H1 (cell line): ENCODE measurements around the gene THADA.

ENCODE experiments used
- BACH1 ChIP-seq: IDR thresholded peaks from 2 replicates; pipeline ENCODE4 v1.6.1; 2012; ENCODE audit warnings: low read length, improper control_type of control experiment
- CHD2 ChIP-seq: IDR thresholded peaks from 2 replicates; pipeline ENCODE4 v1.6.1; 2012; ENCODE audit warnings: low read length, improper control_type of control experiment
- CREB1 ChIP-seq: IDR thresholded peaks from 2 replicates; pipeline ENCODE4 v1.6.1; 2012; ENCODE audit warnings: inconsistent platforms
- EGR1 ChIP-seq: IDR thresholded peaks from 2 replicates; pipeline ENCODE4 v1.6.1; 2011; ENCODE audit warnings: low read depth, low read length, borderline replicate concordance
- FOSL1 ChIP-seq: IDR thresholded peaks from 2 replicates; pipeline ENCODE4 v1.6.1; 2011; ENCODE audit warnings: mild to moderate bottlenecking, low read depth, low read length, moderate library complexity; ENCODE audit not compliant: insufficient read depth
- POLR2AphosphoS5 ChIP-seq: IDR thresholded peaks from 2 replicates; pipeline ENCODE4 v1.6.1; 2011; ENCODE audit warnings: low read depth, low read length
- RNF2 ChIP-seq: fragments of 200-900, 300-1000 bp; sonication (generic); IDR thresholded peaks from 2 replicates; pipeline ENCODE4 v1.7.1; 2016; ENCODE audit warnings: borderline replicate concordance, low read depth, mild to moderate bottlenecking, antibody characterized with exemption, low read length; ENCODE audit not compliant: poor library complexity, severe bottlenecking; ENCODE audit errors: missing control alignments
- TAF1 ChIP-seq: IDR thresholded peaks from 2 replicates; pipeline ENCODE4 v1.6.1; 2011; ENCODE audit warnings: mild to moderate bottlenecking, low read depth, low read length
- ZNF274 ChIP-seq: IDR thresholded peaks from 2 replicates; pipeline ENCODE4 v1.7.0; 2012; ENCODE audit warnings: low read length, borderline replicate concordance; ENCODE audit errors: extremely low read depth
- TF ChIP-seq, protein P1 (sequence below), 3 experiments: IDR thresholded peaks; 1 replicate in 2 of 3; 2 replicates in 1 of 3; pipeline versions ENCODE4 v1.5.1 to v1.6.1; 2011; ENCODE audit warnings: low read length in 3 of 3, mild to moderate bottlenecking in 3 of 3, inconsistent platforms in 2 of 3, low read depth in 1 of 3, moderate library complexity in 1 of 3; ENCODE audit not compliant: insufficient read depth in 1 of 3; ENCODE audit errors: control extremely low read depth in 1 of 3
- TF ChIP-seq, protein P2 (sequence below): IDR thresholded peaks from 2 replicates; pipeline ENCODE4 v1.6.1; 2012; ENCODE audit warnings: inconsistent platforms

DNA sequence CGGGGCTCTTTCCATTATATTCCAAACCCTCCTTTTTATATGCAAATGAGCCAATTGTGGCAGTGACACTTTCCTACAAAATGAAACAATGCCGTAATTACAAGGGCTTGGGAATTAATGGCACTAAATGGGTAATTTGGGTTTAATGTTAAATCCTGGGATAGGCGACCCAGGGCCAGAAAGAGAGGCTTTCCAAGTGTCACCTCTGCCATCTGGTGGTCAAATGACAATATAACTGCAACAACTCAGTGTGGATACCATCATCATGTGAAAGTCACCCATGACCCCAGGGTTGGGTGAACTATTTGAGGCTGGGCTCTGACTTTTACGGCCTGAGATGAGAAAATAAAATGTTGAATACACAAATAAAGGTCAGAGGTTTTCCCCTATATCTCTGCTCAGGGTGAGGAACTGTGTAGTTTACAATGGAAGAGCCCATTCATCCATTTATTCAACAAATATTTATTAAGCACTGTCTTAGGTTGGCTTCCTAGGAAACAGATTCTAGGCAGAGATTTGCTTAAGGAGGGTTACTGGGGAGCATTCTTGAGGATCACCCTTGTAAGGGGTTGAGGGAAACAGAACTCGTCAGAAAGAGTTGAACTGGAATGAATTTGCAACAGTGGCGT is 13.6 kb upstream of the THADA start:
- TF ChIP-seq RNF2, result no peak
- TF ChIP-seq, protein P1, sequence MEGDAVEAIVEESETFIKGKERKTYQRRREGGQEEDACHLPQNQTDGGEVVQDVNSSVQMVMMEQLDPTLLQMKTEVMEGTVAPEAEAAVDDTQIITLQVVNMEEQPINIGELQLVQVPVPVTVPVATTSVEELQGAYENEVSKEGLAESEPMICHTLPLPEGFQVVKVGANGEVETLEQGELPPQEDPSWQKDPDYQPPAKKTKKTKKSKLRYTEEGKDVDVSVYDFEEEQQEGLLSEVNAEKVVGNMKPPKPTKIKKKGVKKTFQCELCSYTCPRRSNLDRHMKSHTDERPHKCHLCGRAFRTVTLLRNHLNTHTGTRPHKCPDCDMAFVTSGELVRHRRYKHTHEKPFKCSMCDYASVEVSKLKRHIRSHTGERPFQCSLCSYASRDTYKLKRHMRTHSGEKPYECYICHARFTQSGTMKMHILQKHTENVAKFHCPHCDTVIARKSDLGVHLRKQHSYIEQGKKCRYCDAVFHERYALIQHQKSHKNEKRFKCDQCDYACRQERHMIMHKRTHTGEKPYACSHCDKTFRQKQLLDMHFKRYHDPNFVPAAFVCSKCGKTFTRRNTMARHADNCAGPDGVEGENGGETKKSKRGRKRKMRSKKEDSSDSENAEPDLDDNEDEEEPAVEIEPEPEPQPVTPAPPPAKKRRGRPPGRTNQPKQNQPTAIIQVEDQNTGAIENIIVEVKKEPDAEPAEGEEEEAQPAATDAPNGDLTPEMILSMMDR (IDR thresholded peaks at IDR 0.05; ENCODE audit: control extremely low read depth in 1 of 3, insufficient read depth in 1 of 3, low read depth in 1 of 3, low read length in 3 of 3), result peak; percentile 23 to 76 (median 72)
- no peak for TF ChIP-seq BACH1
- TF ChIP-seq FOSL1, result no peak
- TF ChIP-seq TAF1, result no peak
- no peak for TF ChIP-seq ZNF274
- TF ChIP-seq, protein P2, sequence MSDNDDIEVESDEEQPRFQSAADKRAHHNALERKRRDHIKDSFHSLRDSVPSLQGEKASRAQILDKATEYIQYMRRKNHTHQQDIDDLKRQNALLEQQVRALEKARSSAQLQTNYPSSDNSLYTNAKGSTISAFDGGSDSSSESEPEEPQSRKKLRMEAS, result no peak
- TF ChIP-seq EGR1, result no peak
- no peak for TF ChIP-seq CREB1
- no peak for TF ChIP-seq POLR2AphosphoS5
- TF ChIP-seq CHD2, result no peak
